Left lung (tissue), 10 donors: ENCODE measurements around the gene SLC2A2. TPM values are rescaled to one million over a fixed set of nuclear protein-coding genes. Genes with fewer than 3 reads are reported as not detected.

ENCODE experiments used
- ATAC-seq: fragments of 200-7000 bp; cut with Tn5 transposase; one replicate; pipeline ENCODE4 v1.9.1; 2020; ENCODE audit warnings: moderate library complexity
- DNase-seq, 4 donors: peaks; one replicate each; pipeline ENCODE4 v3.0.0-alpha.2; 2013 to 2020
- H3K27ac ChIP-seq, 2 donors: fragments of 200-600 bp; sonication (generic) in 1 of 2; one replicate each; pipeline versions ENCODE4 v1.5.0 to v1.8.0; 2020 to 2021
- H3K27me3 ChIP-seq, 2 donors: fragments of 200-600 bp; sonication (generic) in 1 of 2; one replicate each; pipeline versions ENCODE4 v1.5.0 to v1.8.0; 2020 to 2021
- H3K36me3 ChIP-seq, 2 donors: fragments of 200-600 bp; sonication (generic) in 1 of 2; one replicate each; pipeline versions ENCODE4 v1.5.0 to v1.8.0; 2020 to 2021
- H3K4me1 ChIP-seq, 2 donors: fragments of 200-600 bp; one replicate each; pipeline ENCODE4 v1.8.0; 2021
- H3K4me3 ChIP-seq, 2 donors: fragments of 200-600 bp; sonication (generic) in 1 of 2; one replicate each; pipeline versions ENCODE4 v1.5.0 to v1.8.0; 2020 to 2021; ENCODE audit warnings: mild to moderate bottlenecking in 1 of 2
- H3K9me3 ChIP-seq, 2 donors: fragments of 200-600 bp; sonication (generic) in 1 of 2; one replicate each; pipeline versions ENCODE4 v1.5.0 to v1.8.0; 2020 to 2021
- intact Hi-C, 2 donors: fragments of 100-400 bp; cut with DNase I; formaldehyde crosslinking; loops; one replicate each; pipeline versions ENCODE4 v1.11.2 to v1.14.2; 2022
- polyA plus RNA-seq, 6 donors: library from polyadenylated mRNA; unstranded; fragments of 120-200 nt; gene quantifications; one replicate each; pipeline ENCODE4 v1.2.1, GENCODE V29; 2013; ENCODE audit not compliant: insufficient read length in 6 of 6
- total RNA-seq, 2 donors: library from RNA; stranded (reverse); fragmentation: NEBNext Ultra II Directional; extraction: Animal tissue kit (Norgen Biotek cat#: 25700); gene quantifications; one replicate each; pipeline ENCODE4 v1.2.1, GENCODE V29; 2021
- TF ChIP-seq, protein P1 (sequence below), 2 donors: fragments of 200-600 bp; sonication (generic) in 1 of 2; IDR thresholded peaks; one replicate each; pipeline versions ENCODE4 v1.5.0 to v1.8.0; 2021; ENCODE audit warnings: antibody characterized with exemption in 2 of 2
- donor health status: DM: no; HTN: yes; CAD: no.
- donor health status: DM: no; HTN: no; CAD: no.

The SLC2A2 gene
- total and polyA plus RNA-seq, 8 donors, result 0.07 to 0.17 (median 0.13) TPM; not detected in 4

DNA sequence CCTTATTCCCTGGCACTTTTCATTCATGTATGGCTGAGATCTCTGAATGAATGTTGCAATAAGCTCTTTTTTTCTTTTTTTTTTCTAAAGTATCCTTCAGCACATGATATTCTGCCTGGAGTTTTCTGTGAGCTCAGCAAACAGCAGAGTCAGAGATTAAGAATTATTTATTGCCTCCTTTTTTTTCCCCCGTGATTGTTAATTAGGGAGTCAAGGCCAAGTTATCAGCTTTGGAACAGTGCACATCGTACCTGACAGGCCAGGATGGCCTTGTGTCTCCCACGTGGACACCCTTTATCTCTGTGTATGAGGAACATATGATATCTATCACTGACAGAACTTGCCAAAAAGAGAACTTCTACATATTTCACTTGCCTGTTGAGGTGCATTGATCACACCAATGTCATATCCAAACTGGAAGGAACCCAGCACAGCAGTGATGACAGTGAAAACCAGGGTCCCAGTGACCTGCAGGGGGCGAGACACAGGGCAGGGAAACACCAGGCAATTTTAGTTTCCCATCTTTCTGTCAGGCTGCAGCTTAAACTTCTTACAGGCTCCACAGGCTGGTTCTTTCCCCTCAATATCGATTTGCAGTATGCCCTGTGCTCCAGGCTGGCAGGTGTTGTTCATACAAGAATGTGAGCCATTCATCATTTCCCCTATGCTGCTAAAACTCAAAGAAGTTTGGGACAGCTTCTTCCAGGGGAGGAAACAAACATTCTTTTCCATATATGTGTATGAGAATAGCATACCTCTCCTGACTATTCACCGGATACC is 8.2 kb downstream of the SLC2A2 start:
- intact Hi-C loops, result no loop called here
- Histone ChIP-seq H3K27me3 (no peaks in the 10 kb centered on the region), H3K9me3 (no peaks in the 10 kb centered on the region), H3K4me1 (no peaks in the 10 kb centered on the region), H3K27ac (no peak overlapping the region), H3K36me3 (no peaks in the 10 kb centered on the region), H3K4me3 (no peak overlapping the region)
- TF ChIP-seq, protein P1, sequence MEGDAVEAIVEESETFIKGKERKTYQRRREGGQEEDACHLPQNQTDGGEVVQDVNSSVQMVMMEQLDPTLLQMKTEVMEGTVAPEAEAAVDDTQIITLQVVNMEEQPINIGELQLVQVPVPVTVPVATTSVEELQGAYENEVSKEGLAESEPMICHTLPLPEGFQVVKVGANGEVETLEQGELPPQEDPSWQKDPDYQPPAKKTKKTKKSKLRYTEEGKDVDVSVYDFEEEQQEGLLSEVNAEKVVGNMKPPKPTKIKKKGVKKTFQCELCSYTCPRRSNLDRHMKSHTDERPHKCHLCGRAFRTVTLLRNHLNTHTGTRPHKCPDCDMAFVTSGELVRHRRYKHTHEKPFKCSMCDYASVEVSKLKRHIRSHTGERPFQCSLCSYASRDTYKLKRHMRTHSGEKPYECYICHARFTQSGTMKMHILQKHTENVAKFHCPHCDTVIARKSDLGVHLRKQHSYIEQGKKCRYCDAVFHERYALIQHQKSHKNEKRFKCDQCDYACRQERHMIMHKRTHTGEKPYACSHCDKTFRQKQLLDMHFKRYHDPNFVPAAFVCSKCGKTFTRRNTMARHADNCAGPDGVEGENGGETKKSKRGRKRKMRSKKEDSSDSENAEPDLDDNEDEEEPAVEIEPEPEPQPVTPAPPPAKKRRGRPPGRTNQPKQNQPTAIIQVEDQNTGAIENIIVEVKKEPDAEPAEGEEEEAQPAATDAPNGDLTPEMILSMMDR (IDR thresholded peaks at IDR 0.05), result no peak
- DNase-seq (peak in 1 of 4 donors; percentile 6), ATAC-seq (no peak)

DNA sequence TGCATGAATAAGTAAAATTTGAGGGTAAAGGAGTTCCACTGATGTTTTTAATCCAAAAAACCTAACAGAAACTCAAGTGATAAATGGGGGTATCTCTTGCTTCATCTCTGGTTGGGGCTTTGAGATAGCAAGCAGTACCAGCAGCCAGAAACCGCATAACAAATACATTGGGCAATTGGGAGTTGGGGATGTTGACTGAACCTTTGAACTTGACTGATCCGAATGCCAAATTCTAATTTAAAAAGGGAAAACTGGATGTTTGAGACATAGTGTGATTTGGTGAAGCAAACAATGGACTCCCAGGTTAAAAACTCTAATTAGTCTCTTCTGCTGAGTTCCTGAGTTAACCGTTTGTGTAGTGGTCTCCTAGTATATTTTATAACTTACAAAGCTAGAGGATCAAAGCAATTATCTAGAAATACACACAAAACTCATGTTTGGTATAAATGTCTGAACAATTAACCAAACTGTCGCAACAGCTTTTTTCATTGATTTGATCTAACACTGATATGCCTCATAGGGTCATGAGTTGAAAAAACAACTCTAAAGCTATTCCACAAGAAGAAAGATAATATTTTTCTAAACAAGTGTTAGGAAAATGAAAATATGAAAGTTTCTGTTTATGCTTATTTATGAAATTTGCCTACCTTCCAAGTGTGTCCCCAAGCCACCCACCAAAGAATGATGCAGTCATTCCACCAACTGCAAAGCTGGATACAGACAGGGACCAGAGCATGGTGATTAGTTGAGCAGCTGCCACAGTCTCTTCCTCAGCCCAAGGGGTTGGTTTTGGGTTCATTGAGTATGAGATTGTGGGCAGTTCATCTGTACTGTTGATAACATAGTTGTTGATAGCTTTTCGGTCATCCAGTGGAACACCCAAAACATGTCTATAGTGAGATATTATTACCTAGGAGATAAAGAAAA is 12.4 kb downstream of the SLC2A2 start:
- Histone ChIP-seq H3K4me1 (no peaks in the 10 kb centered on the region), H3K27me3 (no peaks in the 10 kb centered on the region), H3K9me3 (no peaks in the 10 kb centered on the region), H3K36me3 (no peaks in the 10 kb centered on the region), H3K27ac (no peak overlapping the region), H3K4me3 (no peak overlapping the region)
- TF ChIP-seq, protein P1 (IDR thresholded peaks at IDR 0.05), result no peak
- intact Hi-C loops, result no loop called here
- ATAC-seq (no peak), DNase-seq (no peak)

DNA sequence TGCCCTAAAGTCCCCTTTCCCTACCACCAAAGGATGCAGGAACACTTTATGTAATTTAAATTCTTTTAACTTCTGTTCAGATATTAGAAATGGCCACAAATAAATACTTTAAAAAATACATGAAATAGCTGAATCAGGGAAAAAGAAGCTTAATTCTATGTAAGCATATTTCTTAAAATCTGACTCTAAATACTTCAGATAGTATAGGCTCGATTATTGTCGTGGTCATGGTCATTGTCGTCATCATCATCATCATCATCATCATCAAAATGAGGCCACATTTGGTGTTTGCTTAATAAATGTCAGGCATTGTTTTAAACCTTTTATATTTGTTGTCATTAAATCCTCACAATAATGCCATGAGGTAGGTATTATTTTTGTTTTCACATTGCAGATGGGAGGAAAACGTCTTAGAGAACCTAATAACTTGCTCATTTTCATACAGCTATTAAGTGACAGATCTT is 14.6 kb downstream of the SLC2A2 start:
- DNase-seq (no peak), ATAC-seq (no peak)
- Histone ChIP-seq H3K36me3 (no peaks in the 10 kb centered on the region), H3K4me1 (no peaks in the 10 kb centered on the region), H3K27me3 (no peaks in the 10 kb centered on the region), H3K9me3 (no peaks in the 10 kb centered on the region), H3K4me3 (no peak overlapping the region), H3K27ac (no peak overlapping the region)
- intact Hi-C loops, result no loop called here
- TF ChIP-seq, protein P1 (IDR thresholded peaks at IDR 0.05), result no peak

DNA sequence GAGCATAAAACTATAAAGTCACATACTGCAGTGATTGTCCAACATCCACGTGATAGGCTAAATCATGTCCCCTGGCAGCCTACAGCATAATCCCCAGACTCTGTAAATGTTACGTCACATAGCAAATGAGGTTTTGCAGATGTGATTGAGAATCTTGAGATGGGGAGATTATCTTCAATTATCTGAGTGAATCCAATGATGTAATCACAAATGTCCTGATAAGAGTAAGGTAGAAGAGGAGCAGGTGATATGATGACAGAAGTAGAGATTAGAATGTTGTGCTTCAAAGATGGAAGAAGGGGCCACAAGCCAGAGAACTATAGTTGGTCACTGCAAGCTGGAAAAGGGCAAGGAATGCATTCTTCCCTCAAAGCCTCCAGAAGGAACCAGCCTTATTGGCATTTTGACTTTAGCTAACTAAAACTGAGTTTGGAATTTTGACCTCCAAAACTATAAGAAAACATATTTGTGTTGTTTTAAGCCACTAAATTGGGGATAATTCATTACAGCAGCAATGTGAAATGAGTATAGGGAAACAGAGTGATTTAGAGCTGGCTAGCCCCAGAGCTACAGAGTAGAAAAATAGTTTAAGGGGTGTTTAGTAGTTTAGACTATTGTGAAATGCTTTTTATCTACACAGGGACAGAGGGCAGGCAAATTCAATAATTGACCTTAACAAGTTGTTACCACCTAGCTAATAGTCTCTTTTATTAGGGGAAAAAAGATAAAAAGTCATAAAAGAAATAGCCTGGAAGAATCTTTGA is 15.2 kb downstream of the SLC2A2 start:
- Histone ChIP-seq H3K9me3 (no peaks in the 10 kb centered on the region), H3K27ac (no peak overlapping the region), H3K36me3 (no peaks in the 10 kb centered on the region), H3K4me3 (no peak overlapping the region), H3K4me1 (no peaks in the 10 kb centered on the region), H3K27me3 (no peaks in the 10 kb centered on the region)
- TF ChIP-seq, protein P1 (IDR thresholded peaks at IDR 0.05), result no peak
- intact Hi-C loops, result no loop called here
- DNase-seq, result no peak
- ATAC-seq, result no peak
